Measurements from ENCODE around the gene HTR6.

DNA sequence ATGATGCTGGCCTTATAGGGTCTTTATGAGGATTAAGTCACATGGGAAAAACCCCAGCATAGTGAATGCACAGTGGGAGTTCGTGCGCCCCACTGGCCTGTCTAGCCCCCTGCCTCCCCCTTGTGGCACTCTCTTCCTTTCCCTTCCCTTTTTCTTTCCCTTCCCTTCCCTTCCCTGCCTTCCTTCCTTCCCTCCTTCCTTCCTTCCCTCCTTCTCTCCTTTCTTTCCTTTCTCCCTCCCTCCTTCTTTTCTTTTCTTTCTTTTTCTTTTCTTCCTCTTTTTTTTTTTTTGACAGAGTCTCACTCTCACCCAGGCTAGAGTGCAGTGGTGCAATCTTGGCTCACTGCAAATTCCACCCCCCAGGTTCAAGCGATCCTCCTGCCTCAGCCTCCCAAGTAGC lies 38.6 kb downstream of the HTR6 start:
- TF ChIP-seq, protein P1, sequence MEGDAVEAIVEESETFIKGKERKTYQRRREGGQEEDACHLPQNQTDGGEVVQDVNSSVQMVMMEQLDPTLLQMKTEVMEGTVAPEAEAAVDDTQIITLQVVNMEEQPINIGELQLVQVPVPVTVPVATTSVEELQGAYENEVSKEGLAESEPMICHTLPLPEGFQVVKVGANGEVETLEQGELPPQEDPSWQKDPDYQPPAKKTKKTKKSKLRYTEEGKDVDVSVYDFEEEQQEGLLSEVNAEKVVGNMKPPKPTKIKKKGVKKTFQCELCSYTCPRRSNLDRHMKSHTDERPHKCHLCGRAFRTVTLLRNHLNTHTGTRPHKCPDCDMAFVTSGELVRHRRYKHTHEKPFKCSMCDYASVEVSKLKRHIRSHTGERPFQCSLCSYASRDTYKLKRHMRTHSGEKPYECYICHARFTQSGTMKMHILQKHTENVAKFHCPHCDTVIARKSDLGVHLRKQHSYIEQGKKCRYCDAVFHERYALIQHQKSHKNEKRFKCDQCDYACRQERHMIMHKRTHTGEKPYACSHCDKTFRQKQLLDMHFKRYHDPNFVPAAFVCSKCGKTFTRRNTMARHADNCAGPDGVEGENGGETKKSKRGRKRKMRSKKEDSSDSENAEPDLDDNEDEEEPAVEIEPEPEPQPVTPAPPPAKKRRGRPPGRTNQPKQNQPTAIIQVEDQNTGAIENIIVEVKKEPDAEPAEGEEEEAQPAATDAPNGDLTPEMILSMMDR (IDR thresholded peaks at IDR 0.05), result no peak
- TF ChIP-seq EP300 (IDR thresholded peaks at IDR 0.05), result no peak
- no peak for TF ChIP-seq POLR2A (IDR thresholded peaks at IDR 0.05)

Data from tibial nerve (tissue), 4 donors.